Natural killer cell (primary cell): ENCODE data around the gene LAMC1. TPM values are rescaled to one million over a fixed set of nuclear protein-coding genes. Genes with fewer than 3 reads are reported as not detected.

ENCODE experiments used
- ATAC-seq, 3 donors: fragments of 150-1000 bp in 2 of 3; fragments of 200-7000 bp in 1 of 3; cut with Tn5 transposase; 1 replicate in 1 of 3; 2 replicates in 2 of 3; pipeline ENCODE4 v1.10.0; 2021; ENCODE audit warnings: mild to moderate bottlenecking in 2 of 3, moderate library complexity in 2 of 3
- DNase-seq, 2 donors: peaks; one replicate each; pipeline versions ENCODE4 v3.0.0 to v3.0.0-alpha.2; 2013 to 2021; ENCODE audit warnings: mixed read lengths in 1 of 2
- H3K27ac ChIP-seq: one replicate; pipeline ENCODE4 v1.5.1; 2013; ENCODE audit warnings: mild to moderate bottlenecking, low read length
- H3K27me3 ChIP-seq: one replicate; pipeline ENCODE4 v1.6.1; 2013; ENCODE audit warnings: low read length; ENCODE audit not compliant: control insufficient read depth, insufficient read depth
- H3K36me3 ChIP-seq: one replicate; pipeline ENCODE4 v1.6.1; 2013; ENCODE audit warnings: low read length; ENCODE audit not compliant: control insufficient read depth, insufficient read depth
- H3K4me1 ChIP-seq: one replicate; pipeline ENCODE4 v1.6.1; 2013; ENCODE audit warnings: low read length; ENCODE audit not compliant: control insufficient read depth, insufficient read depth
- H3K4me3 ChIP-seq: one replicate; pipeline ENCODE4 v1.5.1; 2013; ENCODE audit warnings: low read length
- H3K9me3 ChIP-seq: one replicate; pipeline ENCODE4 v1.6.1; 2013; ENCODE audit warnings: low read length; ENCODE audit not compliant: control insufficient read depth, insufficient read depth
- H3K27ac Mint-ChIP-seq, 2 donors: one replicate each; pipeline ENCODE4 v1.8.0; 2022; ENCODE audit warnings: mild to moderate bottlenecking in 2 of 2, mixed read lengths in 2 of 2, moderate library complexity in 1 of 2
- H3K27me3 Mint-ChIP-seq, 2 donors: one replicate each; pipeline ENCODE4 v1.8.0; 2022; ENCODE audit warnings: low read depth in 2 of 2, mixed read lengths in 2 of 2
- H3K36me3 Mint-ChIP-seq: one replicate; pipeline ENCODE4 v1.8.0; 2022; ENCODE audit warnings: mixed read lengths
- H3K4me1 Mint-ChIP-seq, 2 donors: one replicate each; pipeline ENCODE4 v1.8.0; 2022; ENCODE audit warnings: mixed read lengths in 2 of 2
- H3K4me3 Mint-ChIP-seq: one replicate; pipeline ENCODE4 v1.8.0; 2022; ENCODE audit warnings: mild to moderate bottlenecking, moderate library complexity, mixed read lengths
- H3K9me3 Mint-ChIP-seq, 2 donors: one replicate each; pipeline ENCODE4 v1.8.0; 2022; ENCODE audit warnings: mixed read lengths in 2 of 2
- CTCF ChIP-seq: fragments of 200-600 bp; IDR thresholded peaks from one replicate; pipeline ENCODE4 v1.8.0; 2022; ENCODE audit warnings: antibody characterized with exemption
- WGBS: methylation state at CpG from one replicate; pipeline ENCODE4 v1.1.7; 2013; ENCODE audit warnings: missing lambda C conversion rate; ENCODE audit not compliant: insufficient coverage; 5-methylcytosine and 5-hydroxymethylcytosine counted together
- intact Hi-C: fragments of 100-400 bp; cut with micrococcal nuclease; formaldehyde crosslinking; loops from one replicate; pipeline ENCODE4 v1.14.2; 2022
- total RNA-seq, 4 donors: library from RNA; stranded (reverse); fragments of 120-200 nt in 1 of 4; gene quantifications; one replicate each; pipeline versions ENCODE4 v1.2.3 to v1.2.4, GENCODE V29; 2013 to 2022

The LAMC1 gene
- total RNA-seq, 3 donors from 2014 or later (not counting 1 experiment from before 2014, with no cell fraction given): 0.33 to 0.66 (median 0.58) TPM

- ATAC-seq (no peak), DNase-seq (no peak)
- no peaks in the 10 kb centered on the region for H3K4me1 Mint-ChIP-seq
- no peak for TF ChIP-seq CTCF
- H3K36me3 Mint-ChIP-seq: no peaks in the 10 kb centered on the region
- no peaks in the 10 kb centered on the region for H3K9me3 Mint-ChIP-seq
- intact Hi-C loops: no loop called here
- Histone ChIP-seq H3K4me3 (no peak overlapping the region), H3K27ac (no peak overlapping the region), H3K27me3 (no peaks in the 10 kb centered on the region), H3K9me3 (no peaks in the 10 kb centered on the region), H3K4me1 (no peaks in the 10 kb centered on the region), H3K36me3 (no peaks in the 10 kb centered on the region)
- peaks cover 0 to 2% of the 10 kb centered on the region in 2 donors for H3K27me3 Mint-ChIP-seq
- 93% methylated on average over 11 of the region's 11 CpGs for WGBS
- H3K27ac Mint-ChIP-seq: no peak overlapping the region
- no peak overlapping the region for H3K4me3 Mint-ChIP-seq
These were observed 79.9 kb downstream of the LAMC1 start for GRCh38 chr1:183103147-183103546.

- Histone ChIP-seq H3K27ac (no peak overlapping the region), H3K4me1 (no peaks in the 10 kb centered on the region), H3K27me3 (no peaks in the 10 kb centered on the region), H3K36me3 (no peaks in the 10 kb centered on the region), H3K9me3 (no peaks in the 10 kb centered on the region), H3K4me3 (no peak overlapping the region)
- Mint-ChIP-seq H3K27me3 (peaks cover 0 to 2% of the 10 kb centered on the region in 2 donors), H3K27ac (no peak overlapping the region), H3K9me3 (no peaks in the 10 kb centered on the region), H3K4me1 (no peaks in the 10 kb centered on the region), H3K36me3 (no peaks in the 10 kb centered on the region), H3K4me3 (no peak overlapping the region)
- no peak for ATAC-seq
- no peak for TF ChIP-seq CTCF
- no peak for DNase-seq
- intact Hi-C loops: no loop called here
- WGBS: 78% methylated on average over 4 of the region's 4 CpGs
These were observed 80.4 kb downstream of the LAMC1 start for GRCh38 chr1:183103577-183103976.

- H3K4me3 ChIP-seq: no peak overlapping the region
- DNase-seq (no peak), ATAC-seq (no peak)
- Mint-ChIP-seq H3K4me3 (no peak overlapping the region), H3K36me3 (no peaks in the 10 kb centered on the region), H3K27ac (no peak overlapping the region), H3K4me1 (no peaks in the 10 kb centered on the region), H3K9me3 (no peaks in the 10 kb centered on the region), H3K27me3 (peaks cover 0 to 2% of the 10 kb centered on the region in 2 donors)
- H3K4me1 ChIP-seq: no peaks in the 10 kb centered on the region
- WGBS: 63% methylated on average over 3 of the region's 3 CpGs
- intact Hi-C loops: no loop called here
- H3K27me3 ChIP-seq: no peaks in the 10 kb centered on the region
- TF ChIP-seq CTCF: no peak
- no peaks in the 10 kb centered on the region for H3K36me3 ChIP-seq
- no peaks in the 10 kb centered on the region for H3K9me3 ChIP-seq
- no peak overlapping the region for H3K27ac ChIP-seq
These were observed 82.2 kb downstream of the LAMC1 start for GRCh38 chr1:183105449-183105848.

GRCh38 chr1:183106166-183106565 lies 82.9 kb downstream of the LAMC1 start:
- Histone ChIP-seq H3K4me1 (no peaks in the 10 kb centered on the region), H3K4me3 (no peak overlapping the region), H3K27me3 (no peaks in the 10 kb centered on the region), H3K9me3 (no peaks in the 10 kb centered on the region), H3K27ac (no peak overlapping the region), H3K36me3 (no peaks in the 10 kb centered on the region)
- no peaks in the 10 kb centered on the region for H3K36me3 Mint-ChIP-seq
- 95% methylated on average over 3 of the region's 4 CpGs for WGBS
- intact Hi-C loops: no loop called here
- no peak for TF ChIP-seq CTCF
- H3K27ac Mint-ChIP-seq: no peak overlapping the region
- no peaks in the 10 kb centered on the region for H3K9me3 Mint-ChIP-seq
- no peak overlapping the region for H3K4me3 Mint-ChIP-seq
- ATAC-seq (no peak), DNase-seq (no peak)
- H3K4me1 Mint-ChIP-seq: no peaks in the 10 kb centered on the region
- peaks cover 0 to 2% of the 10 kb centered on the region in 2 donors for H3K27me3 Mint-ChIP-seq
